ENCODE measurements around the gene VSIR.

The VSIR gene

GRCh38 chr10:71782221-71782916 is 9.0 kb upstream of the VSIR start:
- no peak for DNase-seq

- no peak for DNase-seq
Observed at GRCh38 chr10:71780719-71781118, 7.4 kb upstream of the VSIR start.

GRCh38 chr10:71780156-71780555 is 6.8 kb upstream of the VSIR start:
- no peak for DNase-seq

GRCh38 chr10:71779641-71780040 is 6.3 kb upstream of the VSIR start:
- no peak for DNase-seq

GRCh38 chr10:71778071-71778825 is 4.9 kb upstream of the VSIR start:
- DNase-seq: no peak

GRCh38 chr10:71777213-71777985 is 4.1 kb upstream of the VSIR start:
- DNase-seq: no peak

- DNase-seq: no peak
Observed at GRCh38 chr10:71776481-71776925, 3.2 kb upstream of the VSIR start.

GRCh38 chr10:71774916-71775702 is 1.8 kb upstream of the VSIR start:
- no peak for DNase-seq

- no peak for DNase-seq
Observed at GRCh38 chr10:71772832-71773220, 494 bp downstream of the VSIR start.

GRCh38 chr10:71771821-71772617 is 1.3 kb downstream of the VSIR start:
- peak; percentile 41 for DNase-seq

- DNase-seq: no peak
Observed at GRCh38 chr10:71771204-71771603, 2.1 kb downstream of the VSIR start.

- no peak for DNase-seq
Observed at GRCh38 chr10:71770789-71771188, 2.5 kb downstream of the VSIR start.

- DNase-seq: no peak
Observed at GRCh38 chr10:71770255-71770654, 3.1 kb downstream of the VSIR start.

- peak; percentile 41 for DNase-seq
Observed at GRCh38 chr10:71769279-71769823, 4.0 kb downstream of the VSIR start.

- no peak for DNase-seq
Observed at GRCh38 chr10:71767420-71768035, 5.8 kb downstream of the VSIR start.

GRCh38 chr10:71766717-71767419 is 6.5 kb downstream of the VSIR start:
- DNase-seq: no peak

GRCh38 chr10:71765906-71766716 is 7.2 kb downstream of the VSIR start:
- DNase-seq: no peak

GRCh38 chr10:71765176-71765904 is 8.0 kb downstream of the VSIR start:
- no peak for DNase-seq

Measured in activated CD4-positive, alpha-beta T cell treated with anti-CD3 and anti-CD28 coated beads, Interleukin-2, Interleukin-6, amounts not matched to agents 100 ng/mL and 50 ng/mL, durations not matched to agents 16 hours and 8 hours (primary cell).